Cortex of kidney (tissue), 1 donor: ENCODE measurements around the gene MYH9.
"Not testable (repeated sequence)": the region's sequence is repeated elsewhere in the genome, so short reads cannot be mapped to it uniquely, and the experiment has no call there.

Experiments
- DNase-seq: peaks from one replicate; lab custom pipeline; 2025; lab: John Stamatoyannopoulos, UW

MYH9 gene

DNA sequence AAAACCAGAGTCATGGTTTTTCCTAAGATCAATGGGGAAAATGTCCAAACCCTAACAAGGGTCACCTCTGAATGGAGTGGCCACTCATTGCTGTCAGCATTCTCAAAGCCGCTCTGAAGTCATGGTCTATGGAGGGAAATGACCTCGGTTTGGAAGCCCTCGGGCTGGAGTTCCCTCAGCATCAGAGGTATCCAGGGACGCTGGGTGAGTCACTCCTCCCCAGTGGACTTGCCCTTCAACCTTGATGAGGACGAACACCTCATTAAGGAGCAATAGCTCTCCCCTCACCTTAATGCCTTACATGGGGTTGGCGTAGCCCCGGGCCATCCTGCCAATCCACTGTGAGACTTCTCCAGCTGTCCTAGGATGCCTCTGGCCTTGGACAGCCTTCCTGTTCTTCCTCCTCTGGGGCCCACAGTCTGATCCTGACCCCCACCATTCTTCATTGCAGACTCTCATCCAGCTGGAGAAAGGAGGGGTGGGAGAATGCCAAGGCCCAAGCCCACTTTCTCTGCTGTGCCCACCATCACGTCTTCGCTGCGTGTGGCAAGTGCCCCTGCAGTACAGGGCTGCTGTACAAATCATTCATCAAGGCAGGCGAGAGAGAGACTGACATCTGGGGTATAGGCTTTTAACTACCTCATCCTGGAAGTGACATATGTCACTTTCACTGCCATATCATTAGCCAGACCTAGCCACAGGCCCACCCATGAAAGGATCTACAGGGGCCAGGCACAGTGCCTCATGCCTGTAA is 25.4 kb upstream of the MYH9 start:
- DNase-seq: no peak

DNA sequence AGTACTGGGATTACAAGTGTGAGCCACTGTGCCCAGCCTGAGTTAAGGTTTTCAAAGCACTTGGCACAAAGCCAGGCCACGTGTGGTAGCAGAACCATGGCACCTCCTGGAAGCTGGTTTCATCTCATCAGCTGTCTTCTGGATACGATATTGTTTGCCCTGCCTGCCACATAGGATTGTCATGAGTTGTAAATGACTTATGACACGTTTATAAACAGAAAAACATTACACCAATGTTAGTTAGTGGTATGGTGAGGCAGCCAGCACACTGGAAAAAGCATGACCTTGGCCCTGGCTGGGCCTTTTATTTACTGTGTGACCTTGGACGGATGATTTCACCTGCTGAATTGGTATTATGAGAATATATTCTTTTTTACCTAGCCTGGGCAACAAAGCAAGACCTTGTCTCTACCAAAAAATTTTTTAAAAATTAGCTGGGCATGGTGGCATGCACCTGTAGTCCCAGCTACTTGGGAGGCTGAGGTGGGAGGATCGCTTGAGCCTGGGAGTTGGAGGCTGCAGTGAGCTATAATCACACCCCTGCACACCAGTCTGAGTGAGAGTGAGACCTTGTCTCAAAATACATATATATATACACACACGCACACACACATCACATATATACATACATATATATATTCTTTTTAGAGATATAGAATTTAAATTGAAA is 24.0 kb upstream of the MYH9 start:
- no peak for DNase-seq

DNA sequence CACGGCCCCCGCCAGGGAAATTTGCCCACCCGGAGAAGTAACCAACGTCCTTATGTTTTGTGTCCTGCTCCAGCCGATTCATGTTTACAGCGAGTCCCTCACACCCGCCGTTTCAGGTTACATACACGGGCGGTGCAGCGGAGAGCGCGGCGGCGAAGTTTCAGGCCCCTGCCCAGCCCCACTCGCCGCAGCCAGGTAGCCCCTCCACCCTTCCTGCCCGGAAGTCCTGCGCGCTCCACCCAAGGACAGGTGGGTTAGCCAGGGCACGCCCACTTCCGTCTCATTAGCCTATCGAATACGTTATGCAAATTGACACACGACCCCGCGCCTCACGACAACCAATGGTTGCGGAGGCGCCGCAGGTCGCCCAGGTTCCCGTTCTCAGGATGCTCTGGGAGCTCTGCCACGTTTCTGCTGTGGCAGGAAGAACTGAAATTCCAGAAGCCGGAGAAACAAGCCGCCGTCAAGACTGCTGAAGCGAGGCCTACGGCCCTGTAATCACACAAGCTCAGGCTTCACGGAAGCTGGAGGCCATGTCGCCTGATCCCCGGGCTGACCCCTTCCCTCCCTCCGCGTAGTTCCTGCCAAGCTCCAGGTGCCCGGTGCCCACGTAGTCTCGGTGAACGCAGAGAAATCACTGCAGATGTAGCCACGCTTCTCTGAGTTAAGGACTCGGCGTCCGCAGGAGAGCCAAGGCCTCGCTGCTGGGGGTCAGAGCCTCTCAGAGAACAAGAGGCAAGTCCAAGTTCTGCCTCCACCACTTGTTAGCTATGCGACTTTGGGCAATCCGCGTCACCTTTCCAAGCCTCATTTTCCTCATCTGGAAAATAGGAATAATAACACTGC is 22.4 kb upstream of the MYH9 start:
- no peak for DNase-seq

DNA sequence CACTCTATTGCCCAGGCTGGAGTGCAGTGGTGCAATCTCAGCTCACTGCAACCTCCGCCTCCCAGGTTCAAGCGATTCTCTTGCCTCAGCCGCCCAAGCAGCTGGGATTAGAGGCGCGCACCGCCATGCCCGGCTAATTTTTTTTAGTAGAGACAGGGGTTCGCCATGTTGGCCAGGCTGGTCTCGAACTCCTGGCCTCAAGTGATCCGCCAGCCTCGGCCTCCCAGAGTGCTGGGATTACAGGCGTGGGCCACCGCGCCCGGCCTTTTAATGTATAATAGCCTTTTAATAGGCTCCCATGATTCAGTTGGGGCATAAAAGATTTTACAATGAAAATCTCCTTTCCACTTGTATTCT is 21.8 kb upstream of the MYH9 start:
- not testable (repeated sequence) for DNase-seq

DNA sequence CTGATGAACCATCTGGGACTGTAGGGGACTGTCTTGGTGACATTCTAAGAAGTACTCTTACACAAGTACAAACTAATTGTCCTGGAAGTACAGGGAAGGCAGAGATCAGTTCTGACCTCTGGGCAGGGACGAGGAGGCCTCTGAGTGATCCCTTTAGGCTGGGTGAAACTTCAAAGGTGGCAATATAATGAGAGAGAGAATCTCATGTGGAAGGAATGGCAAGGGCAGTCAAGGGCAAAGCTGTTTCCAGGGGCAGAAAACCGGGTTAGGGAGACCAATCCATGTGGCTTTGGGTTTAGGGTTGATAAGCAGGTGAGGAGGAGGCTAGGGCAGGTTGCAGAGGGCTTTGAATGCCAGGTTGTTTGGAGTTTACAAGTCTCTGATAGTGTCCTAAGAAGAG is 21.3 kb upstream of the MYH9 start:
- no peak for DNase-seq

DNA sequence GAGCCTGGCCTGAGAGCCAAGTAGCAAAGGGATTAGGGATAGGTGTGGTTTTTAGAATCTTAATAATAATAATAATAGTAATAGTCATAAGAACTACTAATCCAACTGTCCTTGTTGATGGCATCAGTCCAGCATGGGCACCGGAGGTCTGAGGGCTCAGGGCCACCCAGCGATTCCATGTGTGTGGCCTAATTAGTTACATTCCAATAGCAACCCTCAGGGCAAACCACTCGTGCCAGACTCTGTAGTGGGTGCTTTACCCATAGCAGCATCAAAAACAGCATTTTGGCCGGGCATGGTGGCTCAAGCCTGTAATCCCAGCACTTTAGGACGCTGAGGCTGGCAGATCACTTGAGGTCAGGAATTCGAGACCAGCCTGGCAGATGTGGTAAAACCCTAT is 19.0 kb upstream of the MYH9 start:
- DNase-seq: no peak

DNA sequence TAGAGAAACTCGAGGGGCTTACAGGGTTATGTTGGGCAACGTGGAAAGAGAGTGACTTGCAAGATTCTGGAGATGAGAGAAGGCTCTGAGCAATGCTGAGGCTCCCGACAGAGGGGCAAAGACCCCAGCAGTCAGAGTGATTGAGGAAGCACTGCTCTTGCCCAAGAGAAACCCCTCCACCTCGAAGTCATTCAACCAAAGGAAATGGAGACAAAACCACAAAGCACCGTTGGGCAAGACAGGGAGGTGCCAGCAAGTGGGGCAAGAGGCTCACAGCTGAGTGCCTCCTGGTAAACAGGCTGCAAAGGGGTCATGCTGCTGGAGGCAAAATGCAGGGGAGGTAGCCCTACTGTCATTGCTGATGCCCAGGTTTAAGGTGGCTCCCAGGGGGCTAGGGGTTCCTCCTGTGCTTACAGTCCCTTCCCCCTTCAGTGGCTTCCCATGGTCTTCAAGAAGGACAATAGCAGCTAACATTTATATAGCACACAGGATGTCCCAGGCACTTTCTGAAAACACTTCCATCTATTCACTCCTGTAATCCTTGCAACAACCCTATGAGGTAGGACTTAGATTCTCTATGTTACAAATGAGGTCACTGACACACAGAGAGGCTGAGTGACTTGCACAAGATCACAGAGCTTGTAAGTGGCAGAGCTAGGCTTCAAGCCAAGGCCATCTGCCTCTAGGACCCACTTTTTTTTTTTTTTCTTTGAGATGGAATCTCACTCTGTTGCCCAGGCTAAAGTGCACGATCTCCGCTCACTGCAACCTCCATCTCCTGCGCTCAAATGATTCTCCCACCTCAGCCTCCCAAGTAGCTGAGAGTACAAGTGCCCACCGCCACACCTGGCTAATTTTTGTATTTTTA is 18.1 kb upstream of the MYH9 start:
- DNase-seq: no peak

DNA sequence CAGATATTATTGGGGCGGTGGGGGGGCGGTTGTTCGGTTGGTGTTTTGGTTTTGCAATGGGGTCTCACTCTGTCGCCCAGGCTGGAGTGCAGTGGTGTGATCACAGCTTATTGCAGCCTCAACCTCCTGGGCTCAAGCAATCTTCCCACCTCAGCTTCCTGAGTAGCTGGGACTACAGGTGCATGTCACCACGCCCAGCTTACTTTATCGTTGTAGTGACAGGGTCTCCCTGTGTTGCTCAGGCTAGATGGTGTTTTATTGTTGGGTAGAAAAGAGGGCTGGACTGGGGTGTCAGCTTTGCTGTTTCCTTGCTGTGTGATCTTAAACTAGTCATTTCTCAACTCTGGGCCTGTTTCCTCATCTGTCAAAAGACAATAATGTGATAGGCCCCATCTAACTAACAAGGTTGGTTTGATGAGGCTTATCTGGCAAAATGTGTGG is 17.5 kb upstream of the MYH9 start:
- DNase-seq: no peak

DNA sequence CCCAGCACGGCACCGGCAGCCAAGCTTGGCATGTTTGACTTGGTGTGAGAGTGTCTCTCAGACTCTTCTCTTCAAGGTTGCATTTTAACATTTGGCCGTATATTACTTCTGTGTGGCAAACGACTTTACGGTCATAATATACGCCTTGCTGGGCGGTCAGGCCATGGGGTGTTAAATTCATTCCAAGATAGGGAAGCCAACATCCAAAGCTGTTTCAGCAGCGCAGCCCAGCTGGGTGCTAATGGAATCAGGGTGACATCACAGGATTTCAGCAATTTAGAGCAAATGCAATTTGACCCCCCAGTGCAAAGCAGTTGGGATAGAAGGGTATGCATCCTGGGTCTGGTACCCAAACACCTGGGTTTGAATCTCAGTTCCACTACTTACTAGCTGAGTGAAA is 16.7 kb upstream of the MYH9 start:
- DNase-seq: no peak

DNA sequence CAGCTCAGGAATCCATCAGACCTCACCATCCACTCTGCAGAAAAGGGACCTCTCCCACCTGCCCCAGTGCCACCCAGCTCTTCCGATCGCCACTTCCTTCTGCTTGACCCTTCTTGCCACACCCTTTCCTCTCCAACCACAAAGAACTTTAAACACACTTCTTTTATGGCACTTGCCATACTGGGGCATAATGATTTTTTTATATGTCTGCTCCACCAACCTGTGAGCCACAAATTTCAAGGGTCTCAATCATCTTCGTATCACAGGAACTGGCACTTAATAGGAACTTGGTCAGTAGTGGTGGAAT is 11.7 kb upstream of the MYH9 start:
- DNase-seq: no peak

DNA sequence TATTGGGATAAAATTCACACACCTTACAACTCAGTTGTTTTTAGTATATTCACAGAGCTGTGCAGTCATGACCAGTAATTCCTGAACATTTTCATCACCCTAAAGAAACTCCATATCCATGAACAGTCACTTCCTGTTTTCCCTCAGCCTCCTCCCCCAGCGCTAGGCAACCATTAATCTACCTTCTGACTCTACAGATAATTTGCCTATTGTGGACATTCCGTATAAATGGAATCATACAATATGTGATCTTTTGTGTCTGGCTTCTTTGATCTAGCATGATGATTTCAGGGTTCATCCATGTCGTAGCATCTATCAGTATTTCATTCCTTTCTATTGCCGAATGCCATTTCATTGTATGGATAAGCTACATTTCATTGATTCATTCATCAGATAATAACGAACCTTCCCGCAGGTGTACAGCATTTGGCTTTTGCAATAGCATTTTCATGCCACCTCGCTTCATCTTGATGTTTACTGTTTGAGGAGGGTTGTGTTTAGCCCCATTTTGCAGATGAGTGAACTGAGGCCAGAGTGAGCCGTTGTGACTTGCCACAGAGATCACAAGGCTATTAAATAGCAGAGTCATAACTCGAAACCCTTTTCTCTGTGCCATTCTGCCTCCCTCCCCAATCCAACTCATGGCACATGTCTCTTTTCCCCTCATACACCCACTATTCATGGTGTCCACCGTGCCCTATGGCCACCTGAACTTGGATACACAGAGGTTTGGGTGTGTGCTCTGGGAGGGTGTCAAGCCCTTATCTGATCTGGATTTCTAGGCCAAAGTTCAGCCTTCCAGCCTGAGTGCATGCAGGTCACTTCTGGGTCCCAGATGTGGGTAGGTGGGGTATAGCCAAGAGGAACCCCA is 11.1 kb upstream of the MYH9 start:
- no peak for DNase-seq

DNA sequence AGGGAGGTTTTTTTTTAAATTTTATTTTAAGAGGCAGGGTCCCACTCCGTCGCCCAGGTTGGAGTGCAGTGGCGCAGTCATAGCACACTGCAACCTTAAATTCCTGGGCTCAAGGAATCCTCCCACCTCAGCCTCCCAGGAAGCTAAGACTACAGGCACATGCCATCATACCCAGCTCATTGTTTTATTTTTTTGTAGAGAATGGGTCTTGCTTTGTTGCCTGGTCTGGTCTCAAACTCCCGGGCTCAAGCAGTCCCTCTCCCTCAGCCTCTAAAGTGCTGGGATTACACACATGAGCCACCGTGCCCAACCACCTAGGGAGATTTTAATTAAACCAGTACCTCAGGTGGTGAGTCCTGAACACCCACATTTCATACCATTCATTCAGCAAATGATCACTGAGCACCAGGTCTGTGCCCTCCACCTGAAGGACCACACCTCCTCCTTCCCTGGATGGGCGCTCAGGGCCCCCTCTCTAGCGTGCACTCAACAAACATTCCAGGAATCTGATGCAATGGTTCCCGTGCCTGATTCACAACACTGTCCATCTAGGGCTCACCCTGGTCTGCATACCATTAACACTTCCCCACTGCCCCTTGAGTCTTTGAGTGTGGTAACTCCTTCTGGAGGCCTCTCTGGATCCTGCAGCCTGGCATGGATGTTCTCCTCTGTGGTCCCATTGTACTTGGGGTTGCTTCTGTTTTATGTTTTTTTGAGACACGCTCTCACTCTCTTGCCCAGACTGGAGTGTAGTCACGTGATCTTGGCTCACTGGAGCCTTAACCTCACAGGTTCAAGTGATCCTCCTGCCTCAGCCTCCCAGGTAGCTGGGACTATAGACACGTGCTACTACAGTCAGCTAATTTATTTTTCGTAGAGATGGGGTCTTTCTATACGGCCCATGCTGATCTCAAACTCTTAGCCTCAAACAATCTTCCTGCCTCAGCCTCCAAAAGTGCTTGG is 9.6 kb upstream of the MYH9 start:
- no peak for DNase-seq

DNA sequence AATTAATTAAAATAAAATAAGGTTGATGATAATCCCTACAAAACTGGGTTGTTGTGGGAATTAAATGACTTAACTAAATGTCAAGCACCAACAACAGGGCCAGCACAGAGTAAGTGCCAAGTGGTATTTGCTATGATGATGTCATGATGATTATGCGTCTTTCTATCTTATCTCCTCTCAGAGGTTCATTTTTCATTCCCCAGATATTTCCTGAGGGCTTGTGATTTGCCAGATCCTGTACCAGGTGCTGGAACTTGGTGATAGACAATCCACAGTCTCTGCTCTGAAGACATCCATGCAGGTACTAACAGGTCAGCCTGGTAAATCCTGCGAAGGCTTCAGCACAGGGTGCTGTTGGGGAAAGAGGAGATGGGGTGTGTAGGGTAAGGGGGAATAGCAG is 8.1 kb upstream of the MYH9 start:
- no peak for DNase-seq

DNA sequence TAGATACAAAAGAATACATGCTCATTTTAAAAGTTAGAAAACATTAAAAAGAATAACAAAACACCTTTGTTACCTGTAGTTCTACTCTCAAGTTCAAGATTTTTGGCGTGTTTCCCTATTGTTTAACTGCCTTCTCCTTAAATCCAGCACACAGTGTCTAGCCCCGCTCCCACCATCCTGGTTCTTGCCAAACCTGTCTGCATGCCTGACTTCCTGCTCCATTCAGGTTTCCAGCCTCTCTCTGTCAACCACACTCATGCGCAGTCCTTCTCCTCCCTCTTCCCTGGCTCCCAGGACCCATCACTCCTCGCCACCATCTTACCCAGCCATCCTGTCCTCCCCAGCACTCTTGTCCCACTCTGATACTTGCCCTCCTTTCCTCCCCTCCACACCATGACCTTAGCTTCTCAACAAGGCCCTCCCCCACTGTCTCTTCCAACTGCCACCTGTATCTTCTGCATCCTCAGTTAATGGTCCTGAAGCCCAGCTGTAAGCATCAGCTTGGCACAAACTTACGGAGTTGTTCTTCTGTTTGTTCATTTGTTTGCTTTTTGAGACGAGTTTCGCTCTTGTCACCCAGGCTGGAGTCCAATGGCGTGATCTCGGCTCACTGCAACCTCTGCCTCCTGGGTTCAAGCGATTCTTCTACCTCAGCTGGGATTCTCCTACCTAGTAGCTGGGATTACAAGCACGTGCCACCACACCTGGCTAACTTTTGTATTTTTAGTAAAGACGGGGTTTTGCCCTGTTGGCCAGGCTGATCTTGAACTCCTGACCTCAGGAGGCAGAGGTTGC is 7.5 kb upstream of the MYH9 start:
- DNase-seq: no peak

DNA sequence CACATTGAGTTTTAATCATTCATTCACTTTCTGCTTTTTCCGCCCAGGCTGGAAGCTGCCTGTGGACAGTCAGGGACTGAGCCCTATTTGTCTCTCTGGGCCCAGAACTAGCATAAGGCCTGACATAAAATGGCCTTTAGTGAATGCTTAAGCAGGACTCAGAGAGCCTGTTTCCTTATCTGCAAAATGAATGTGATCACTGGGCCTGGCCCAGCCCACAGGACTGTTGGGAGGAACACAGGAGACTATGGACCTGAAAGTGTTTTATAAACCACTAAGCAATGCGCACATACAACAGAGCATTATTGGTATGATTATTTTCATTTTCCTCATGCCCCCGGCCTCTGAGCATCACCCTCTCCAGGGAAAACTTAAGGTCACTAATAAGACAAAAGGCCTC is 3.9 kb upstream of the MYH9 start:
- DNase-seq: no peak

DNA sequence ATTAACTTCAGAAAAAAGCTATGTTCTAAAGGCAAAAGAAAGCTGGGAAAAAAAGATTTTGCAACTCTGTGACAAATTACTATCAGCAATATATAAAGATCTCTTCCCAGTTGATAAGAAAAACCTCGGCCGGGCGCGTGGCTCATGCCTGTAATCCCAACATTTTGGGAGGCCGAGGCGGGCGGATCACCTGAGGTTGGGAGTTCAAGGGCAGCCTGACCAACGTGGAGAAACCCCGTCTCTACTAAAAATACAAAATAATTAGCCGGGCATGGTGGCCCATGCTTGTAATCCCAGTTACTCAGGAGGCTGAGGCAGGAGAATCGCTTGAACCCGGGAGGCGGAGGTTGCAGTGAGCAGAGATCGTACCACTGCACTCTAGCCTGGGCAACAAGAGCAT is 1.4 kb upstream of the MYH9 start:
- not testable (repeated sequence) for DNase-seq

DNA sequence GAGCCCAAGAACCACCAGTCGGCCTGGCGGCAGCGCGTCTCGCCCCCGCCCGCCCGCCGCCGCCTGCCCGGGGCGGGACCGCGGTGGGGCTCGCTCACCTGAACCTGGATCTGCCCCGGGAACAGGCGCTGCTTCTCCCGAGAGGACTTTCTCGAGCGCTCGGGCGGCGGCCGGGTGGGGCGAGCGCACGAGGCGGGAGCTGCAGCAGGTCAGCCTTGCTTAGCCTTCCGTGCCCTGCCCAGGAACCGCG is 133 bp downstream of the MYH9 start:
- DNase-seq: no peak

DNA sequence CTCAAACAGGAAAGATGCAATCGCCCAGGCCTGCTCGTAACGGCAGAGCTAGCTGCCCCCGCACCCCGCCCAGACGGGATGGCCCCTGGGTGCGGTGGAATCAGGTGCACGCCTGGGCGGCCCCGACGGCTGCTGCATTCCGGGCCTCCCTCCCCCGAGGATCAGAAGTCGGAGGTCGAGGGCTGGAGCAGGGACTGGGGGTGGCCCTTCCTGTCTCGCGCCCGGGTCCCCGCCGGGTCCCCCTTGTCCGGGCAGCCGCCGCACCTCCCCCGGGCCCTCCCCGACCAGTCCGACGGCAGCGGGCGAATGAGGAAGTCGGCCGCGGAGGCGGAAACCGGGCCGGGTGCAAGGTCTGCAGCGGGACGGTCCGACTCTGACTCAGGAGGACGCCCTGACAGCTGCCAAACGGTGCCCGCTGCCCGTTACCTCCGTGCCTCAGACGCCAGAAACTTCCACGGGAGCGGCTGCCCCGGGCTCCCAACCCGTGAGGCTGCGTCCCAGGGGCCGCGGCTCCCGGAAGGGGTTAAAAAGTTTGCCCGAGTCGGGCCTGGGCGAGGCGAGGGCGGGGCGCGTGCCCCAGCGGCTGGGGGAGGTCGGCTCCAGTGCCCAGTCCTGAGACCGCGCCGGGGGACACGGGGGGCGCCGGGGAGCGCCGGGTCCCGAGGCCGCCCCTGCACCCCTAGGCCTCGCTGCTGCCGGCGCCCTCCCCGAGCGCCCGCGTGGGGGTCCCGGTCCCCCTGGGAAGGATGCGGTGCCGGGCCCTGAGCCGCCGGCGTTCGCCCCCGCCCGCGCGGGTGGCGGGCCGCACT is 663 bp downstream of the MYH9 start:
- no peak for DNase-seq
